Parathyroid adenoma (tissue), 2 donors: ENCODE data around the gene WNT9A.

ENCODE experiments used
- H2AFZ ChIP-seq: fragments of 300-600 bp; sonication (generic); one replicate; pipeline ENCODE4 v1.7.0; 2017; ENCODE audit warnings: antibody characterized with exemption, mild to moderate bottlenecking
- H3K27ac ChIP-seq: fragments of 300-600 bp; sonication (generic); one replicate; pipeline ENCODE4 v1.7.0; 2017
- H3K27me3 ChIP-seq: fragments of 300-600 bp; sonication (generic); one replicate; pipeline ENCODE4 v1.7.0; 2017; ENCODE audit warnings: low read length; ENCODE audit not compliant: control insufficient read depth, insufficient read depth
- H3K36me3 ChIP-seq: fragments of 300-600 bp; sonication (generic); one replicate; pipeline ENCODE4 v1.7.0; 2017; ENCODE audit warnings: low read length; ENCODE audit not compliant: control insufficient read depth, insufficient read depth
- H3K4me1 ChIP-seq: fragments of 300-600 bp; sonication (generic); one replicate; pipeline ENCODE4 v1.7.0; 2017; ENCODE audit warnings: control low read depth
- H3K4me2 ChIP-seq: fragments of 300-600 bp; sonication (generic); one replicate; pipeline ENCODE4 v1.7.0; 2017; ENCODE audit warnings: low read length
- H3K4me3 ChIP-seq: fragments of 300-600 bp; sonication (generic); one replicate; pipeline ENCODE4 v1.7.0; 2017; ENCODE audit warnings: low read depth, low read length
- H3K79me2 ChIP-seq: fragments of 300-600 bp; sonication (generic); one replicate; pipeline ENCODE4 v1.7.0; 2017; ENCODE audit warnings: control low read depth
- H3K9ac ChIP-seq: fragments of 300-600 bp; sonication (generic); one replicate; pipeline ENCODE4 v1.7.0; 2017; ENCODE audit warnings: mild to moderate bottlenecking
- H3K9me3 ChIP-seq: fragments of 300-600 bp; sonication (generic); one replicate; pipeline ENCODE4 v1.7.0; 2017; ENCODE audit warnings: low read length; ENCODE audit not compliant: control insufficient read depth
- TF ChIP-seq, protein P1 (sequence below): fragments of 300-600 bp; sonication (generic); IDR thresholded peaks from one replicate; pipeline ENCODE4 v1.7.0; 2017; ENCODE audit warnings: antibody characterized with exemption, mild to moderate bottlenecking
- donor health status: primary hyperparathyroidism.

The WNT9A gene

DNA sequence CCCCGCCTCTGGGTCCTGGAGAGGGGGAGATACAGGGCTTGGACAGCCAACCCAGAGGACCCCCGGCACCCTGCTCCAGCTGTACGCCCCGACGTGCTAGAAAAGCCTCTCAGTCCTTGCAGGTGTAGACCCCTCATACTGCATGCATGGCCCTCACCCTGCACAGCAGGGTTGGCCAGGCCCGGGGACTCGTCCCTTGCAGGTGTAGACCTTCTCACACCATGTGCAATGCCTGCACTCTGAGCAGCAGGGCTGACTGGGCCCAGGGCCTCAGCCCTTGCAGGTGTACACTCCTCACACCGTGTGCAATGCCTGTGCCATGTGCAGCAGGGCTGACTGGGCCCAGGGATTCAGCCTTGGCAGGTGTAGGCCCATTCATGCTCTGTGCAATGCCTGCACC lies 26.8 kb downstream of the WNT9A start:
- no peaks in the 10 kb centered on the region for H3K4me1 ChIP-seq
- H3K9me3 ChIP-seq: no peaks in the 10 kb centered on the region
- TF ChIP-seq, protein P1, sequence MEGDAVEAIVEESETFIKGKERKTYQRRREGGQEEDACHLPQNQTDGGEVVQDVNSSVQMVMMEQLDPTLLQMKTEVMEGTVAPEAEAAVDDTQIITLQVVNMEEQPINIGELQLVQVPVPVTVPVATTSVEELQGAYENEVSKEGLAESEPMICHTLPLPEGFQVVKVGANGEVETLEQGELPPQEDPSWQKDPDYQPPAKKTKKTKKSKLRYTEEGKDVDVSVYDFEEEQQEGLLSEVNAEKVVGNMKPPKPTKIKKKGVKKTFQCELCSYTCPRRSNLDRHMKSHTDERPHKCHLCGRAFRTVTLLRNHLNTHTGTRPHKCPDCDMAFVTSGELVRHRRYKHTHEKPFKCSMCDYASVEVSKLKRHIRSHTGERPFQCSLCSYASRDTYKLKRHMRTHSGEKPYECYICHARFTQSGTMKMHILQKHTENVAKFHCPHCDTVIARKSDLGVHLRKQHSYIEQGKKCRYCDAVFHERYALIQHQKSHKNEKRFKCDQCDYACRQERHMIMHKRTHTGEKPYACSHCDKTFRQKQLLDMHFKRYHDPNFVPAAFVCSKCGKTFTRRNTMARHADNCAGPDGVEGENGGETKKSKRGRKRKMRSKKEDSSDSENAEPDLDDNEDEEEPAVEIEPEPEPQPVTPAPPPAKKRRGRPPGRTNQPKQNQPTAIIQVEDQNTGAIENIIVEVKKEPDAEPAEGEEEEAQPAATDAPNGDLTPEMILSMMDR: no peak
- H3K9ac ChIP-seq: no peak overlapping the region
- no peaks in the 10 kb centered on the region for H3K27me3 ChIP-seq
- no peak overlapping the region for H3K27ac ChIP-seq
- H3K4me2 ChIP-seq: no peak overlapping the region
- H3K79me2 ChIP-seq: no peaks in the 10 kb centered on the region
- no peak overlapping the region for H2AFZ ChIP-seq
- no peak overlapping the region for H3K4me3 ChIP-seq
- no peaks in the 10 kb centered on the region for H3K36me3 ChIP-seq

DNA sequence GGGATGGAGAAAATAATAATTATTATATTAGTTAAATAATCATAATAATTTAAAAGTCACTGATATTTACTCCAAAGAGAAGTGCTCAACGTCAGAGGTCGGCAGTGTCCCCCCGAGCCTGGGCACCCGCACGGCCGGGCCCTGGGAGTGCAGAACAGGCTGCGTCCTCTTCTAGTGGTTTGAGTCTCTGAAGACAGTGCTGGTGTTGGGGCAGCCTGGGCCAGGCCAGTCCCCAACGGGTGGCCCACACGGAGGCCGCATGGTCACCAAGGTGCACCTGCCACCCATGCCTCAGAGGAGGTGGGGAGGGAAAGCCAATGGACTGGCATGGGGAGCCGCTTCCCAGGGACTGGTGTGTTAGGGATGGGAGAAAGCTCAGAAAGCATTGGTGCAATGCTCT lies 27.3 kb downstream of the WNT9A start:
- Histone ChIP-seq H3K4me3 (no peak overlapping the region), H3K27ac (no peak overlapping the region), H3K4me2 (no peak overlapping the region), H2AFZ (no peak overlapping the region), H3K27me3 (no peaks in the 10 kb centered on the region), H3K9ac (no peak overlapping the region), H3K4me1 (no peaks in the 10 kb centered on the region), H3K9me3 (no peaks in the 10 kb centered on the region), H3K36me3 (no peaks in the 10 kb centered on the region), H3K79me2 (no peaks in the 10 kb centered on the region)
- TF ChIP-seq, protein P1: no peak

DNA sequence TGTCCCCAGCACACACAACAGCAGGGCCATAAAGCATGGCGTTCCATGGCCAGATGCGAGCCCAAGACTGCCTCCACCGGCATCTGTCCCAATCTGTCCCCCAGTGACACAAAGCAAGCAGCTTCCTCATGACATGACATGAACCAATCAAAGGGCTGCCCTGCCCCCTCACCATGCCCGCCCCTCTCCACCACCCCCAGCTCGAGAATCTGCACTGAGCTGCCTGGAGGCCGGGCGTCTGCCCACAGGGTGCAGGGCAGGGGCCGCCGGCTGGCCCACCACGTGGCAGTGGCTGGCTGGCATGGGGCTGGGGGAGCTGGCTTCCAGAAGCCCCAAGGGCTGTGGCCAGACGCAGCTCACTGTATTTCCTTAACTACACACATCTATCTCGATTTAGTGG lies 27.8 kb downstream of the WNT9A start:
- Histone ChIP-seq H2AFZ (no peak overlapping the region), H3K27me3 (no peaks in the 10 kb centered on the region), H3K9ac (no peak overlapping the region), H3K36me3 (no peaks in the 10 kb centered on the region), H3K27ac (no peak overlapping the region), H3K4me1 (no peaks in the 10 kb centered on the region), H3K9me3 (no peaks in the 10 kb centered on the region), H3K4me2 (no peak overlapping the region), H3K79me2 (no peaks in the 10 kb centered on the region), H3K4me3 (no peak overlapping the region)
- TF ChIP-seq, protein P1: no peak

DNA sequence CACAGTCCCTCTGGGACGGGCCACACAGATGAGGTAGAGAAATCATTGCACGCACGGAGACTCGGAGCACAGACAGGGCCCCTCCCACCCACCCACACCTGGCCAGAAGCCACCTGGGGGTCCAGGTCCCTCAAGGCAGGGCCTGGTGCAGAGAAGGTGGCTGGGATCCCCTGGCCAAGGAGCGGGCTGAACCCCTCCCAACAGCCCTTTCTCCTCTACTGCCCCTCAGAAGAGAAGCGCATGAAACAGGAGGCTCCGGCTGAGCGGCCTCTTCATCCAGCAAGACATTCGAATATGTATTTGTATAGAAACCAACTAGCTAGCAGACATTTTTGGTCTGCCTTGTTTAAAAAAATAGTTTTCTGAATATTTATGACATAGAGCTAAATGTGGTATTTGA lies 29.0 kb downstream of the WNT9A start:
- no peak overlapping the region for H2AFZ ChIP-seq
- H3K4me1 ChIP-seq: no peaks in the 10 kb centered on the region
- no peaks in the 10 kb centered on the region for H3K36me3 ChIP-seq
- no peak overlapping the region for H3K4me3 ChIP-seq
- no peaks in the 10 kb centered on the region for H3K9me3 ChIP-seq
- H3K79me2 ChIP-seq: no peaks in the 10 kb centered on the region
- H3K4me2 ChIP-seq: no peak overlapping the region
- H3K27ac ChIP-seq: no peak overlapping the region
- H3K27me3 ChIP-seq: no peaks in the 10 kb centered on the region
- TF ChIP-seq, protein P1: no peak
- H3K9ac ChIP-seq: no peak overlapping the region

- Histone ChIP-seq H3K9me3 (no peaks in the 10 kb centered on the region), H3K36me3 (no peaks in the 10 kb centered on the region), H3K4me1 (no peaks in the 10 kb centered on the region), H3K9ac (no peak overlapping the region), H3K4me2 (no peak overlapping the region), H3K27me3 (no peaks in the 10 kb centered on the region), H3K4me3 (no peak overlapping the region), H2AFZ (no peak overlapping the region), H3K79me2 (no peaks in the 10 kb centered on the region), H3K27ac (no peak overlapping the region)
- TF ChIP-seq, protein P1: no peak
These were observed 29.5 kb downstream of the WNT9A start for GRCh38 chr1:227918083-227918700.
